Stimulated activated CD4-positive, alpha-beta T cell treated with anti-CD3 and anti-CD28 coated beads, TNF-alpha, amount 100 ng/mL, for 24 hours (primary cell): ENCODE measurements around the gene SPIRE1.

Experiments used
- DNase-seq, 3 experiments: peaks; one replicate each; pipeline ENCODE4 v3.0.0-alpha.2; 2020; ENCODE audit warnings: low read depth in 3 of 3

Gene SPIRE1

DNA sequence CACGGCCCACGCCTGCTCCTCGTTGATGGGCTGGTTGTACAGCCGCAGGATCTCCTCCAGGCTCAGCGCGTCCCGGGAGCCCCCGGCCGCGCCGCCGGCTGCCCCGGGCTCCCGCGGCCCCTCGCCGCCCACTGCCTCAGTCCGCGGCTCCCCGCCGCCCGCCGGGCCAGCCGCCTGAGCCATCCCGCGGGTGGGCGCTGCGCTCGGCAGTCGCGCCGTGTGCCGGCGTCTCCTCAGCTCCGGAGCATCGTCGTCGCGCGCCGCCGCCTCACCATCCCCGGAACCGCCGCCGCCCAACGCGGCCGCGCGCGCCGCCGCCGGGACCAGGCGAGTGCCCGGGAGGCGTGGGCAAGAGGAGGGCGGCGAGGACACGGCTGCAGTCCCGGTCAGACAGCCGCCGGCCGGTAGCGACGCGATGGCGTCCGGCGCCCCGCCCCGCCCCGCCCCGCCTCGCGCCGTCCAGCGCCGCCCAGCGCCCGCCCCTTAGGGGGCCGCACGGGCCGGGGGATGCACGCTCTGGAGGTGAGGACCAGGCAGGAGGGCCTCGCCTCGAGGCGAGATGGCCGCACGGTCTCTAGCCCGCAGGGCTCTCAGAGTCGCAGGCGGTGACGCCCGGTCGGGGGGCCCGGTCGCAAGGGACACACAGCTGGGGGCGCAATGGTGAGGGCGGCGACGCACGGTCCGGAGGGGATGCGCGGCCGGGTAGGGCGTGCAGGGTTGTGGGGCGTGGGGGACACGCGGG is at the start of gene SPIRE1:
SPIRE1 (minus strand) TSS at position 424 of the 742 bp plus-strand sequence; CDS start at position 183, 241 bp downstream.
- DNase-seq, result peak in 2 of 3 experiments; percentile 1 to 21

- no peak for DNase-seq
Measured at GRCh38 chr18:12703664-12704063, 45.8 kb upstream of the SPIRE1 start.

DNA sequence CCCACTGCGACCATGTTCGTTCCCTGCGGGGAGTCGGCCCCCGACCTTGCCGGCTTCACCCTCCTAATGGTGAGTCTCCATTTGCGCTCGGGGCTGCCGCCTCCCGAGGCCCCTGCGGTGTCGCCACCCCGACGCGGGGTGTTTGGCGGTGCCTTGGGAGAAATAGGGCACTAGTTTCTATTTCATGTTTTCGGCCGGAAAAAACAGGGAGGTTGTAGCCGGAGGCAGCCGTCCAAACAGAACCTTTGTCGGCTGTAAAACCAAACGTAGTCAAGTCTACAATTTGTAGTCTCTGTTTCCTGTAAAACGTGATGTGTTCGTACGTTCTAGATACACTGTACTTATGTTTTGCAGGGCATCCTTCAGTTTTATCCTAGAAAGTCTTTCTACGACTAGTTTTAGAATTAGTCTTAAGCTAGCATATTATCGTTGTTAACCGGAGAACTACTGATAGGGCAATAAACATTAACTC is 45.2 kb upstream of the SPIRE1 start:
- no peak for DNase-seq

DNA sequence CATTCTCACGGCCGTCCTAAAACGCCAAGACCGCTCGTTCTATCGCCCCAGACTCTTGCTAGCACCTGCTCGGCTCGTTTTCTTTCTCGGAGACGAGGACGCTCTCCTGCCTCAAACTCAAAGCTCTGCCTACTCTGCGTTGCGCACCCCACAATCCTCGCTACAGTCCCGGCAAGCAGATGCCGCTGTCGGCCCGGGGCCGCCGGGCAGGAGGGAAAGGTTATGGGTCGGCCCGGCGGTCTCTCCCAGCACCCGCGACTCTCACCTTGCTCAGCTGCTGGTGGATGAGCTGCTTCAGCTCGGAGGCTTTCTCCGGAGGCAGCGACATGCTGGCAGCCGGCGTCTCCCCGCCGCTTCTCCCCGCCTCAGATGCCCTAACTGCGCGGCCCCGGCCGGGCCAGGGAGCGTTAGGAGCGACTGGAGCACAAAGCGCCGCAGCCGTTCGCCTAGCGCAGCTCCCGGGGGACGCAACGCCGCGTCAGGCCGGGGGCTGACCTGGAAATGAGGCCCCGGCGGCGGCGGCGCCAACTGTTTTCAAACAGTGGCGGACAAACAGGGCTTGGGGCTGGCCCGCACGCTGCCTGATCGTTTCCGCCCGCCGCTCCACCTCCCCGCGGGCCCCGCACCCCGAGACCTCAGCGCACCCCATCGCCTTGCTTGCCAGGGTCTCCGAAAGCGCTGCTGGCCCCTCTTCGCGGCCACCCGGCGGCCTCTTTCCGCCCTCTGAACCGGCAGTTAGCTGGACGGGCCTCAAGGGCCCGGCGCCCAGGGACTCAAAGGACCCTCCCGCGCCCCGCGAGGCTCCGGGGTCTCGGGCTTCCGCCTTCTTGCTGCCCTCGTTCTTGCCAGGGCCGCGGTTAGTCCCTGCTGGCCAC is 44.6 kb upstream of the SPIRE1 start, which contains the start of the genes CEP76 and PSMG2:
CEP76 (minus strand) TSS at position 503 of the 875 bp plus-strand sequence; CDS start at position 328, 175 bp downstream.
PSMG2 (plus strand) TSS at position 822 of the 875 bp plus-strand sequence. CDS start 66 bp downstream, outside the sequence.
- peak; percentile 66 to 82 (median 73) for DNase-seq

DNA sequence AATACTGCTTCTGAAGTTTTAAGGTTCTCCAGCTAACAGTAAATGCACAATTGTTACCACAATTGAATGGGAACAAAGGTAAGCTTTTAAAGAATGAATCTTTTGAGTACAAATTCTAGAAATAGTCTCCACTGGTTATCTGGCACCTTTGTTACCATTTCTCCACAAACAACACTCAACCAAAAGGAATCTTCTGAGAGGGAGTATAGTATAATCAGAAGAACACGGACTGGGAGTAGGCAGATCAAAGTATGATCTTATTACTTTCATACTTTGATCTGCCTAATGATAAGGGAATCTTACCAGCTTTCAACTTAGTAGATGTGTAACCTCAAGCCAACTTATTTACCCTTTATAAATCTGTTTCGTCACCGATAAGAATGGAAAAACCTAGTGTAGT is 43.3 kb upstream of the SPIRE1 start:
- no peak for DNase-seq

DNA sequence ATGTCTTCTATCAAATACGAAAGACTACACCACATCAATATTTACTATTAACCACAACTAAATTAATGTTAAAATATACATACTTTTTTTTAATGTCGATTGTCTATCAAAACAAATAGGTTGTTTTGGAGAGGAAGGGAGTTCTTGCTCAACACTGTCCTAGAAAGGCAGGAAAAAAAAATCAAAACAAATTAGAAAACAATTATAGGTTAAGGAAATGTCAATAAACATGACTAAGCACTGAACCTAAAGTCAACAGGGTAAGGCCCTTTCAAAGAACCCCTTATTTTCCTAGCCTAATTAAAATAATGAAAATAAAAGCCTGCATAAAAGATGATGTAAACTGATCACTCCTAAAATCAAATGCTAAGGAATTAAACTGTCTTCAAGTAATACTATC is 41.8 kb upstream of the SPIRE1 start:
- no peak for DNase-seq

- no peak for DNase-seq
Measured at GRCh38 chr18:12694032-12694431, 36.1 kb upstream of the SPIRE1 start.

GRCh38 chr18:12692206-12692605 is 34.3 kb upstream of the SPIRE1 start:
- no peak for DNase-seq

DNA sequence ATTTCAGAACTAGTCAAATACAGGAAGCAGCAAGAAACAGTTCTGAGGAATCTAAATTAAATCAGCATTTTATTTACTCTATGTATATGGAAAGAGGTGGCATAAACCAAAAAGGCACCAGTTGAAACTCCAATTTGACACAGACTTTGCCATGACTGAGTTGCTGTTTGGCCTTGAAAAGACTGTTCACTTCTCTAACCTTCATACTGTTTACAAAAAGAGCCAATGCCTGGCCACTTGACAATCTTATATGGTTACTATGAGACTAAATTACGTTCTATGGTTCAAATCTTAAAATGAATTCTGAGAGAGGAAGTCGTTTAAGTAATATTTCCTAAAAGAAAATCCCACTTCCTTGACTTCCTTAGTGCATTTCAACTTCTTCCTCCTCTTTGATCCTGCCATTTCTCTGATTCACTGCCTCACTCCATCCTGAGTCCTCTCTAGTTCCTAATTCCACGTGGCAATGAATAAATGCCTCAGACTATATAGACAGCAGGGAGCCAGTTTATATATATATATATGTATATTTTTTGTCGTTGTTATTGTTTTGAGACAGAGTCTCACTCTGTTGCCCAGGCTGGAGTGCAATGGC is 31.4 kb upstream of the SPIRE1 start:
- DNase-seq, result no peak

DNA sequence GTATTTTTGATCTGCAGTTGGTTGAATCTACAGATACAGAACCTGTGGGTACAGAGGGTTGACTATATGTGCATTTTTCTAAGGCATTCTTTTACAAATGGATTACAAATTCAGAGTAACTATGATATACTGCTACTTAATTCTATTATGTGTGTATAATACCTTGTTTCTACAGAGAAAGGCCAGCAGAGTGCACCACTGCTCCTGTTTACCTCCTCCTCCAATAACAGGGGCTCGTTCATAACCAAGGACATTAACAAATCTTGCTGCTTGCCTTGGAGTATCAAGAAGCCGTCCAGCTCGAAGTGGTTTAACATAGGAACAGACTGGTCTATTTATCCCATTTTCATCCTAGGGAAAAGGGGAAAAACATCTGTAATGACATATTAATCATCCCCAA is 28.2 kb upstream of the SPIRE1 start:
- no peak for DNase-seq

DNA sequence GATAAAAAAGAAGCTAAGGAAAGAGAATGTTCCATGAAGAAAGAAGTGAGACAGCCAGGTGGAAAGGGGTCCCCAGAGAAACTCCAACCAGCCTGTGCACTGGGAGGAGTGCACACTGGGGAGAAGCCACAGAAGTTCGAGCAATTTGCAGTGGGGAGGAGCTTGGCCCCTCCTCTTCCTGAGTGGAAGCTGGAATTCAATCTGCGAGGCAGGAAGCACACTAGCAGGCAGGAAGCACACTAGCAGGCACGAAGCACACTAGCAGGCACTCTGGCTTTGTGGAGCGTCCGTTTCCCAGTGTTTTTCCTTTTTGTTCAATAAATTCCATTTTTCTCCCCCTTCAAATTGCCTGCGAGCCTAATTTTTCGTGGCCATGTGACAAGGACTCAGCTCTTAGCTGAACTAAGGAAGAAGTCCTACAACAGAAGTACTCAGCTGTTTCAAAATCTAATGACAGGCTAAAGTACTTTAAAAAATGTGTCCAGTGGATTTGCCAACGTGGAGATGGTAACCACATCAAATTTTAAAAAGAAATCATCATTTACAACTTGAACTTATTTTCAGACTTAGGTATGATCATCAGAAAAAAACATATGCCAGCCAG is 21.4 kb upstream of the SPIRE1 start:
- no peak for DNase-seq

- DNase-seq, result no peak
Measured at GRCh38 chr18:12668041-12668440, 10.1 kb upstream of the SPIRE1 start.

DNA sequence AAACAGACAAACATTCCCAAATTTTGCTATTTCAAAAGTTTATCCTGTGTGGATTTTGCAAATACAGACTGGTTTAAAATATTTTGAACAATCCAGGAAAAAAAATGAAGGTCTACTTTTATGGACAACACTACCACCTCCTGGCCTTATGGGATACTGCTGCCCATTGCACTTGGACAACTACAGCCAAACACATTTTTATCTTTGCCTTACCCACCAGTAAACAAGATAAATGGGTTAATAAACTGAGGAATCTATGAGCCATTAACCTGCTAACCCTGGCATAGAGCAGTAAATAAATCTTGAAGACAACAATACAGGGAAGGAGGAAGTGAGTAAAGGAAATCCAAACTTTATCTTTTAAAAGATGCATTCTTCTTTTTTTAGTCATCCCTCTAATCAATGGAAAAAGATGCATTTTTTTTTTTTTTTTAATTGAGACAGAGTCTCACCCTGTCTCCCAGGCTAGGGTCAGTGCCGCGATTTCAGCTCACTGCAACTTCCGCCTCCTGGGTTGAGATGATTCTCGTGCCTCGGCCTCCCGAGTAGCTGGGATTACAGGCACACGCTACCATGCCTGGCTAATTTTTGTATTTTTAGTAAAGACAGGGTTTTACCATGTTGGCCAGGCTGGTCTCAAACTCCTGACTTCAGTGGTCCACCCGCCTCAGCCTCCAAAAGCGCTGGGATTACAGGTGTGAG is 2.1 kb upstream of the SPIRE1 start:
- peak in 1 of 3 experiments; percentile 27 for DNase-seq

DNA sequence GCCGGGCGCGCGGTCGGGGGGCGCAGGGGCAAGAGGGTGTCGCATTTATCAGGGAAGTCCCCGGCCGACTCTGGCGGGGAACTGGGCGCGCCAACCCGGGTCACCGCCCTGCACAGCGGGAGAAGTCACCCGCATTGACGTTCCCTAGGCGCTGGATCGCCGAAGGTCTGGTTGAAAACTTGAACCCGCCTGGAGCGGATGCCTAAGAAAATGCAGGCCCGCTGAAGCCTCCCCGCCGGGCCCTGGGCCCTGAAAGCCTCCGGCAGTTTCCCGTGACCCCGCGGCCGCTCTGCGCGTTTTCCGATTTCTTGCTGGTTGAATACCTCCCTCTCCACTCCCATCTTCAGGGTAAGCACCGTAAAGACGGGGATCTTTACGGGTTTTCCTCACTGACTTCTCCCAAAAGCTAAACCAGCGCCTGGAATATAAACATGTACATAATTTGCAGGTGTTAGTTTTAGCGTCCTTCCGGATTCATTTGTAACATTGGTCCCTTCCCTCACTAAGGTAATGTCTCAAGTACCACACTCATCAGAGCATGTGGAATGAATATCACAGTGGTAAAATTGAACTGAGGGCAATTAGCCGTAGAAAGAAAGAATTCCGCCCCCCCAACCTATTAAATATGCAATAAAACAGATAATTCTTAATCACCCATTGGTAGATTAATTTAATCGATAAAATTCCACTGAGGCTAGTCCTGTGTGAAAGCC is 675 bp upstream of the SPIRE1 start:
- DNase-seq, result peak in 2 of 3 experiments; percentile 4 to 16

- peak in 2 of 3 experiments; percentile 0 to 24 for DNase-seq
Measured at GRCh38 chr18:12656938-12657683, 796 bp downstream of the SPIRE1 start.

- DNase-seq, result no peak
Measured at GRCh38 chr18:12656605-12656937, 1.3 kb downstream of the SPIRE1 start.

DNA sequence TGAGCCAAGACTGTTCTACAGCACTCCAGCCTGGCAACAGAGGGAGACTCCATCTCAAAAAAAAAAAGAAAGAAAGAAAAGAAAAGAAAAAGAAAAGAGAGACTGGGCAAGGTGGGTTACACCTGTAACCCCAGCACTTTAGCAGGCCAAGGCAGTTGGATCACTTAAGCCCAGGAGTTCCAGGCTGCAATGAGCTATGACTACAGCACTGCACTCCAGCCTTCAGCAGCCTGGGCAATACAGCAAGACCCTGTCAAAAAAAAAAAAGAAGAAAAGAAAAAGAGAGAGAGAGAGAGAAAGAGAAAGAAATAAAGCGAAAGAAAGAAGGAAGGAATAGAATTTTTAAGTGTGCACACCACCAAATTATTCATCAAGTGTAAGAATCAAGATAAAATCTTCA is 2.9 kb downstream of the SPIRE1 start:
- DNase-seq, result no peak

GRCh38 chr18:12652861-12653401 is 5.0 kb downstream of the SPIRE1 start:
- no peak for DNase-seq

DNA sequence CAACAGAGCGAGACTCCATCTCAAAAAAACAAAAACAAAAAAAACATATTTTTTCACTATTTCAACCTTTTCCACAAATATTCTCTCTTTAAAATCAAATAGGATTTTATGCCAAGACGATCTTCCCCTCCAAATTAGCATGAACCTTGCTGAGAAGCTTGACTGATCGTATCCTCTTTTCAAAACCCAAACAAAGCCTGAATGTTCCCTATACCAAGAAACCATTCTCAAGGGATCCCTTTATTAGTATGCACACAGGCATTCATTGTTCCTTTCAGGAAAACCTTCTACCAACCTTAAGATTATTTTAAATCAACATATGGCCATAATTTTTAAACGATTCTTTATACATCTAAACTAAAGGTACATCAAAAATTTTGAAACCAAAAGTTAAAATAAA is 6.3 kb downstream of the SPIRE1 start:
- no peak for DNase-seq
